Measurements from ENCODE around the gene CASS4. TPM values are rescaled to one million over a fixed set of nuclear protein-coding genes. Genes with fewer than 3 reads are reported as not detected.

CASS4 gene
- total RNA-seq, 1 experiment from 2014 or later: 0.64 TPM

DNA sequence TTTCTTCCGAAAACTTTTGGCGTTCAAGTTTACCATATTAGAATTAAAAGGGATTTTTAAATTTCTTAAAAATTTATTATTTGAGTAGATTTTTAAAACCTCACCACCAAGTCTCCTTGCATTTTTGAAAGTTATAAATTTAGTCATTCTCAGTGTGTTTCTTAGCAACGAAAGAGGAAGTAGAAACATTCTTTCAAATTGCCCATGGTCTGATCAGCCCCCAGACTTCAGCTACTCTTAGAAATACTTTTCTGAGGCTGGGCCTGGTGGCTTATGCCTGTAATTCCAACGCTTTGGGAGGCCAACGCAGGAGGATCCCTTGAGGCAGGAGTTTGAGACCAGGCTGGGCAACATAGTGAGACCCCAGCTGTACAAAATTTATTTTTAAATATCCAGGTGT, 41.3 kb downstream of the CASS4 start:
- BruUV-seq (replicated peaks): no TSS peak
- TF ChIP-seq, protein P1, sequence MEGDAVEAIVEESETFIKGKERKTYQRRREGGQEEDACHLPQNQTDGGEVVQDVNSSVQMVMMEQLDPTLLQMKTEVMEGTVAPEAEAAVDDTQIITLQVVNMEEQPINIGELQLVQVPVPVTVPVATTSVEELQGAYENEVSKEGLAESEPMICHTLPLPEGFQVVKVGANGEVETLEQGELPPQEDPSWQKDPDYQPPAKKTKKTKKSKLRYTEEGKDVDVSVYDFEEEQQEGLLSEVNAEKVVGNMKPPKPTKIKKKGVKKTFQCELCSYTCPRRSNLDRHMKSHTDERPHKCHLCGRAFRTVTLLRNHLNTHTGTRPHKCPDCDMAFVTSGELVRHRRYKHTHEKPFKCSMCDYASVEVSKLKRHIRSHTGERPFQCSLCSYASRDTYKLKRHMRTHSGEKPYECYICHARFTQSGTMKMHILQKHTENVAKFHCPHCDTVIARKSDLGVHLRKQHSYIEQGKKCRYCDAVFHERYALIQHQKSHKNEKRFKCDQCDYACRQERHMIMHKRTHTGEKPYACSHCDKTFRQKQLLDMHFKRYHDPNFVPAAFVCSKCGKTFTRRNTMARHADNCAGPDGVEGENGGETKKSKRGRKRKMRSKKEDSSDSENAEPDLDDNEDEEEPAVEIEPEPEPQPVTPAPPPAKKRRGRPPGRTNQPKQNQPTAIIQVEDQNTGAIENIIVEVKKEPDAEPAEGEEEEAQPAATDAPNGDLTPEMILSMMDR (IDR thresholded peaks at IDR 0.05; ENCODE audit: insufficient read depth in 1 of 2, low read depth in 1 of 2, low read length in 1 of 2, severe bottlenecking in 1 of 2, unreplicated experiment in 1 of 2): no peak
- intact Hi-C loops (cut with micrococcal nuclease; ENCODE audit: unreplicated experiment): no loop called here
- H3K36me3 ChIP-seq (ENCODE audit: control insufficient read depth, insufficient read depth, low read length): no peaks in the 10 kb centered on the region
- no peak overlapping the region for H3K4me3 Mint-ChIP-seq (ENCODE audit: unreplicated experiment)
- peaks cover 5% of the 10 kb centered on the region for H3K27me3 Mint-ChIP-seq (ENCODE audit: insufficient read depth, unreplicated experiment)
- no peak overlapping the region for H3K4me3 ChIP-seq (ENCODE audit: low read depth, low read length)
- no peaks in the 10 kb centered on the region for H3K9me3 ChIP-seq
- H3K4me1 ChIP-seq: no peaks in the 10 kb centered on the region
- H3K36me3 Mint-ChIP-seq (ENCODE audit: insufficient read depth, unreplicated experiment): no peaks in the 10 kb centered on the region
- no peak for DNase-seq
- ChIA-PET POLR2A (no interaction called here), CTCF (no interaction called here)
- no peak overlapping the region for H3K27ac Mint-ChIP-seq (ENCODE audit: unreplicated experiment)
- H3K4me1 Mint-ChIP-seq (ENCODE audit: low read depth, unreplicated experiment): no peaks in the 10 kb centered on the region
- no peaks in the 10 kb centered on the region for H3K27me3 ChIP-seq (replicated peaks; ENCODE audit: control insufficient read depth, insufficient read depth, low read length)
- H3K9me3 Mint-ChIP-seq (ENCODE audit: unreplicated experiment): no peaks in the 10 kb centered on the region

DNA sequence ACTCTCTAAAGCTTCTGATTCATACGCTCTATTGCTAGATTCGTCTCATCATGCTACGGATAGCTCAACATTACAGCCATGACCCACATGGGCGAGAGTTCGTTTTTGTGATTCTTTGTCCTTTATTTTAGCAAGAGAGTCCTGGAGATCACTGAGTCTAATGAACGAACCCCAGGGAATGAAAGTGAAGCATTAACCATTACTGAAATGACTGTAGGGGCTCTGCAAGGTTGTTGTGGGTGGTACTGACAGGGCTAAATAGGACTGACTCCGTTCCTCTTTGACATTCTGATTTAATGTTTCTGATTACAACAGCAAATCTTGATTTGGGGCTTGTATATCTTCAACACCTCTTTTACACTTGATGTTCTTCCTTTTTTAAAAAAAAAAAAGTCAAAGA, 42.7 kb downstream of the CASS4 start:
- H3K27me3 Mint-ChIP-seq (ENCODE audit: insufficient read depth, unreplicated experiment): peaks cover 5% of the 10 kb centered on the region

DNA sequence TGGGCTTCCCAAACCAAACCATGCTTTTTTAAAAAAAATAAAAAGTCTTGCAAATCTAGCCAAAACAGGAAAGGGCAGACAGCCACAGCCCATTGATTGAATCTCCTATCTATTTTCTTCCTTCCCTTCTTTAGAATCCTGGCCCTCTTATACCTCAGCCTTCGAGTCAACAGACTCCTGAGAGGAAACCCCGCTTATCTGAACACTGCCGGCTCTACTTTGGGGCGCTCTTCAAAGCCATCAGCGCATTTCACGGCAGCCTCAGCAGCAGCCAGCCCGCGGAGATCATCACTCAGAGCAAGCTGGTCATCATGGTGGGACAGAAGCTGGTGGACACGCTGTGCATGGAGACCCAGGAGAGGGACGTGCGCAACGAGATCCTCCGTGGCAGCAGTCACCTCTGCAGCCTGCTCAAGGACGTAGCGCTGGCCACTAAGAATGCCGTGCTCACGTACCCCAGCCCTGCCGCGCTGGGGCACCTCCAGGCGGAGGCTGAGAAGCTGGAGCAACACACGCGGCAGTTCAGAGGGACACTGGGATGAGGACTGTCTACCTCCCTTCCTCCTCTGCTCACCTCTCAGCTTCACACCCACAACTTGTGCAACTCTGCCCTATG, 46.3 kb downstream of the CASS4 start:
- Mint-ChIP-seq H3K9me3 (ENCODE audit: unreplicated experiment) (no peaks in the 10 kb centered on the region), H3K36me3 (ENCODE audit: insufficient read depth, unreplicated experiment) (no peaks in the 10 kb centered on the region), H3K27ac (ENCODE audit: unreplicated experiment) (no peak overlapping the region), H3K4me3 (ENCODE audit: unreplicated experiment) (no peak overlapping the region), H3K27me3 (ENCODE audit: insufficient read depth, unreplicated experiment) (peaks cover 14% of the 10 kb centered on the region), H3K4me1 (ENCODE audit: low read depth, unreplicated experiment) (no peaks in the 10 kb centered on the region)
- CTCF ChIA-PET: no interaction called here
- H3K4me1 ChIP-seq: no peaks in the 10 kb centered on the region
- intact Hi-C loops (cut with micrococcal nuclease; ENCODE audit: unreplicated experiment): loop anchor here (1.0 kb wide), 1 partner anchor 36 kb away; no protein-coding TSS in a partner anchor
- TF ChIP-seq, protein P1 (IDR thresholded peaks at IDR 0.05; ENCODE audit: insufficient read depth in 1 of 2, low read depth in 1 of 2, low read length in 1 of 2, severe bottlenecking in 1 of 2, unreplicated experiment in 1 of 2): no peak
- no peaks in the 10 kb centered on the region for H3K9me3 ChIP-seq
- POLR2A ChIA-PET: no interaction called here
- no peak overlapping the region for H3K4me3 ChIP-seq (ENCODE audit: low read depth, low read length)
- H3K27me3 ChIP-seq (replicated peaks; ENCODE audit: control insufficient read depth, insufficient read depth, low read length): no peaks in the 10 kb centered on the region
- no peaks in the 10 kb centered on the region for H3K36me3 ChIP-seq (ENCODE audit: control insufficient read depth, insufficient read depth, low read length)
- BruUV-seq (replicated peaks): no TSS peak
- no peak for DNase-seq

More for the DNA sequence above, 42.7 kb downstream of the CASS4 start:
- TF ChIP-seq, protein P1 (IDR thresholded peaks at IDR 0.05; ENCODE audit: insufficient read depth in 1 of 2, low read depth in 1 of 2, low read length in 1 of 2, severe bottlenecking in 1 of 2, unreplicated experiment in 1 of 2): no peak
- no peaks in the 10 kb centered on the region for H3K27me3 ChIP-seq (replicated peaks; ENCODE audit: control insufficient read depth, insufficient read depth, low read length)
- DNase-seq: no peak
- ChIA-PET CTCF (no interaction called here), POLR2A (interaction anchor here (0.6 kb wide), 1 partner anchor 45 kb away, joined by 4 read pairs; no protein-coding TSS in a partner anchor)
- H3K36me3 ChIP-seq (ENCODE audit: control insufficient read depth, insufficient read depth, low read length): no peaks in the 10 kb centered on the region
- Mint-ChIP-seq H3K27ac (ENCODE audit: unreplicated experiment) (no peak overlapping the region), H3K4me3 (ENCODE audit: unreplicated experiment) (no peak overlapping the region), H3K4me1 (ENCODE audit: low read depth, unreplicated experiment) (no peaks in the 10 kb centered on the region), H3K9me3 (ENCODE audit: unreplicated experiment) (no peaks in the 10 kb centered on the region), H3K36me3 (ENCODE audit: insufficient read depth, unreplicated experiment) (no peaks in the 10 kb centered on the region)
- H3K9me3 ChIP-seq: no peaks in the 10 kb centered on the region
- BruUV-seq (replicated peaks): no TSS peak
- no peak overlapping the region for H3K4me3 ChIP-seq (ENCODE audit: low read depth, low read length)
- intact Hi-C loops (cut with micrococcal nuclease; ENCODE audit: unreplicated experiment): no loop called here
- H3K4me1 ChIP-seq: no peaks in the 10 kb centered on the region
